Neural cell (in vitro differentiated cells): ENCODE results near the gene LIPA.

ENCODE experiments used
- EP300 ChIP-seq: fragments of 450-650 bp; conservative IDR thresholded peaks from 2 replicates; pipeline ENCODE4 v1.6.1; 2014; ENCODE audit warnings: antibody characterized with exemption, mild to moderate bottlenecking, moderate library complexity; ENCODE audit not compliant: poor library complexity, severe bottlenecking
- EZH2 ChIP-seq: fragments of 200-600, 300-800 bp; shearing (Covaris generic), sonication (generic); IDR thresholded peaks from 2 replicates; pipeline ENCODE4 v1.6.1; 2014; ENCODE audit warnings: antibody characterized with exemption, low read length, borderline replicate concordance, mild to moderate bottlenecking; ENCODE audit not compliant: insufficient read depth, poor library complexity, severe bottlenecking
- MXI1 ChIP-seq: fragments of 450-650 bp; conservative IDR thresholded peaks from 2 replicates; pipeline ENCODE4 v1.6.1; 2014; ENCODE audit warnings: antibody characterized with exemption, mild to moderate bottlenecking; ENCODE audit not compliant: poor library complexity, severe bottlenecking
- POLR2AphosphoS5 ChIP-seq: IDR thresholded peaks from 2 replicates; pipeline ENCODE4 v1.6.1; 2012
- RAD21 ChIP-seq: fragments of 450-650 bp; conservative IDR thresholded peaks from 2 replicates; pipeline ENCODE4 v1.6.1; 2014; ENCODE audit warnings: antibody characterized with exemption, mild to moderate bottlenecking, moderate library complexity
- SMC3 ChIP-seq: fragments of 450-650 bp; conservative IDR thresholded peaks from 2 replicates; pipeline ENCODE4 v1.6.1; 2014; ENCODE audit warnings: antibody characterized with exemption, mild to moderate bottlenecking, moderate library complexity; ENCODE audit not compliant: poor library complexity
- TAF1 ChIP-seq: IDR thresholded peaks from 2 replicates; pipeline ENCODE4 v1.6.1; 2012; ENCODE audit warnings: low read depth
- TF ChIP-seq, protein P1 (sequence below): fragments of 450-650 bp; IDR thresholded peaks from 2 replicates; pipeline ENCODE4 v1.5.1; 2014; ENCODE audit warnings: antibody characterized with exemption, mild to moderate bottlenecking, moderate library complexity; ENCODE audit not compliant: poor library complexity, severe bottlenecking

DNA sequence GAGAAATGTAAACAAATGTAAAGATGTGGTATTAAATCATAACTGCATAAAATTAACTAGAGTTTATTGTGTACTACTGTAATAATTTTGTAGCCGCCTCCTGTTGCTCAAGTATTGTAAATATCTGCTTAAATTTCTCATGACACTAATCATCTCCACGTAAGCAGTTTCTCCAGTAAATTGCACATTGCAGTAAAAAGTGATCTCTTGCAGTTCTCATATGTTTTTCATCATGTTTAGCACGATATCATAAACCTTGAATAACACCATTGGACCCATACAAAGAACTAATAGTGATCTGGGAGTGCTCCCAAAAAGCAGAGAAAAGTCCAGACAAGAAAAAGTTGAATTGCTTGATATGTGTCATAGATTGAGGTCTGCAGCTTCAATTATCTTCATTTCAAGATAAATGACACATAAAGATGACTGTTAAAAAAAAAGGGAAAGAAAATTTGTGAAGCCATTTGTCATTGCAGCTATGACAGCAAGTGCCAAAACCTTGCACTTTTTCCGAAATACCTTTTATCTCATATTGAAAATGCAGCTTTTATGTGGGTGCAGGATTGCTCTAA lies 15.3 kb downstream of the LIPA start:
- TF ChIP-seq, protein P1, sequence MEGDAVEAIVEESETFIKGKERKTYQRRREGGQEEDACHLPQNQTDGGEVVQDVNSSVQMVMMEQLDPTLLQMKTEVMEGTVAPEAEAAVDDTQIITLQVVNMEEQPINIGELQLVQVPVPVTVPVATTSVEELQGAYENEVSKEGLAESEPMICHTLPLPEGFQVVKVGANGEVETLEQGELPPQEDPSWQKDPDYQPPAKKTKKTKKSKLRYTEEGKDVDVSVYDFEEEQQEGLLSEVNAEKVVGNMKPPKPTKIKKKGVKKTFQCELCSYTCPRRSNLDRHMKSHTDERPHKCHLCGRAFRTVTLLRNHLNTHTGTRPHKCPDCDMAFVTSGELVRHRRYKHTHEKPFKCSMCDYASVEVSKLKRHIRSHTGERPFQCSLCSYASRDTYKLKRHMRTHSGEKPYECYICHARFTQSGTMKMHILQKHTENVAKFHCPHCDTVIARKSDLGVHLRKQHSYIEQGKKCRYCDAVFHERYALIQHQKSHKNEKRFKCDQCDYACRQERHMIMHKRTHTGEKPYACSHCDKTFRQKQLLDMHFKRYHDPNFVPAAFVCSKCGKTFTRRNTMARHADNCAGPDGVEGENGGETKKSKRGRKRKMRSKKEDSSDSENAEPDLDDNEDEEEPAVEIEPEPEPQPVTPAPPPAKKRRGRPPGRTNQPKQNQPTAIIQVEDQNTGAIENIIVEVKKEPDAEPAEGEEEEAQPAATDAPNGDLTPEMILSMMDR: no peak
- TF ChIP-seq POLR2AphosphoS5 (no peak), EZH2 (no peak), TAF1 (no peak), EP300 (no peak), RAD21 (no peak), SMC3 (no peak), MXI1 (no peak)
